ENCODE results near the gene GRAMD4. TPM values are rescaled to one million over a fixed set of nuclear protein-coding genes. Genes with fewer than 3 reads are reported as not detected.

GRAMD4 gene
- total and polyA plus RNA-seq, 2 experiments from 2014 or later, result 21.8 to 31.0 TPM

DNA sequence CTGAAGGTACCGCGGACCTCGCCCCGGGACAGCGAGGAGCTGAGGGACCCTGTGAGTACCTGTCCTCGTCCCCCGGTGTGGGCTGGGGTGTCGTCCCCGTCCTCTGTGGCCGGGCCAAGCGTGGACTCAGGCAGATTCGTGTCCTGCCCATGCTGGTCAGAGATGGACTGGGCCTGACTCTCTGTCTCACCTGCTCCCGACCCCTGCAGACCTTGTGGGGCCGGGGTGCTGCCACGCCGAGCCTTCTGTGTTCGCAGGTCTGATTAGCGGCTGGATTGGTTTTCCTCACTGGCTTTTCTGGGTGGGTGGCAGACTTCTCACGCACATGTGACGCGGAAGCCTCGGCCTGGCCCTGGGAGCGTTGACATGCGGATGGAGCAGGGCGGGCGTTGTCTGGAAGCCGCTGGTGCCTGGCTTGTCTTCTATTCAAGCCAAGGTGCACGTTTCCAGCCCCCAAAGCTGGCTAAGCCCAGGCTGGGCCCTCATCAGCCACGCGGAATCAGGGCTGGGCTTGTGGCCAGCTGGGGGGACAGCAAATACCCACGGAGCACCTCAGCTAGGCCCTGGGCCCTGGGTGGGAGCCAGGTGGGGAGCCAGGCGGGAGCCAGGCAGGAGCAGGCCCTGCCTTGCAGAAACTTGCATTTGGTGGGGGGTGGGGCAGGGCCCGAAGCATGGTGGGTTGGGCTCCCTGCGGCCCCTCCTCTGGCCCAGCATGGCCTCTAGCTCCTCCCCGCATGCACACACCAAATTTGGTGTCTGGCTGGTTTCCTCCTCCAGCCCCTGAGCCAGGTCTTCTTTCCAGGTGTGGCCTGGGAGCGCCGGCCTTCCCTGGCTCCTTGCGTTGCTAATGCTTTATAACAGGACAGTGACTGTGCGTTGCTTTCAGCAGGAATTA, 7.0 kb downstream of the GRAMD4 start:
- WGBS (ENCODE audit: low lambda C conversion rate, missing lambda C conversion rate), result 89% methylated on average over 38 of the region's 39 CpGs
- H3K4me1 ChIP-seq (ENCODE audit: insufficient read depth), result no peaks in the 10 kb centered on the region
- no peaks in the 10 kb centered on the region for H4K20me1 ChIP-seq (ENCODE audit: insufficient read depth, poor library complexity, severe bottlenecking)
- no peak overlapping the region for H2AFZ ChIP-seq
- H3K36me3 ChIP-seq (replicated peaks; ENCODE audit: insufficient read depth, low read depth), result no peaks in the 10 kb centered on the region
- no peak for DNase-seq (ENCODE audit: low spot score)
- H3K27ac ChIP-seq, result no peak overlapping the region
- TF ChIP-seq EZH2phosphoT487 (IDR thresholded peaks at IDR 0.05; ENCODE audit: low read depth, severe bottlenecking, unreplicated experiment) (no peak), EZH2 (IDR thresholded peaks at IDR 0.05; ENCODE audit: borderline replicate concordance) (no peak)
- TF ChIP-seq, protein P1, sequence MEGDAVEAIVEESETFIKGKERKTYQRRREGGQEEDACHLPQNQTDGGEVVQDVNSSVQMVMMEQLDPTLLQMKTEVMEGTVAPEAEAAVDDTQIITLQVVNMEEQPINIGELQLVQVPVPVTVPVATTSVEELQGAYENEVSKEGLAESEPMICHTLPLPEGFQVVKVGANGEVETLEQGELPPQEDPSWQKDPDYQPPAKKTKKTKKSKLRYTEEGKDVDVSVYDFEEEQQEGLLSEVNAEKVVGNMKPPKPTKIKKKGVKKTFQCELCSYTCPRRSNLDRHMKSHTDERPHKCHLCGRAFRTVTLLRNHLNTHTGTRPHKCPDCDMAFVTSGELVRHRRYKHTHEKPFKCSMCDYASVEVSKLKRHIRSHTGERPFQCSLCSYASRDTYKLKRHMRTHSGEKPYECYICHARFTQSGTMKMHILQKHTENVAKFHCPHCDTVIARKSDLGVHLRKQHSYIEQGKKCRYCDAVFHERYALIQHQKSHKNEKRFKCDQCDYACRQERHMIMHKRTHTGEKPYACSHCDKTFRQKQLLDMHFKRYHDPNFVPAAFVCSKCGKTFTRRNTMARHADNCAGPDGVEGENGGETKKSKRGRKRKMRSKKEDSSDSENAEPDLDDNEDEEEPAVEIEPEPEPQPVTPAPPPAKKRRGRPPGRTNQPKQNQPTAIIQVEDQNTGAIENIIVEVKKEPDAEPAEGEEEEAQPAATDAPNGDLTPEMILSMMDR (IDR thresholded peaks at IDR 0.05; ENCODE audit: poor library complexity), result no peak
- no peak overlapping the region for H3K4me3 ChIP-seq
- peaks cover 25% of the 10 kb centered on the region for H3K79me2 ChIP-seq
- no peaks in the 10 kb centered on the region for H3K9me3 ChIP-seq (ENCODE audit: low read depth)
- H3K27me3 ChIP-seq, result no peaks in the 10 kb centered on the region
- H3K9me2 ChIP-seq (replicated peaks; ENCODE audit: insufficient read depth), result no peaks in the 10 kb centered on the region
- H3K4me2 ChIP-seq, result no peak overlapping the region

DNA sequence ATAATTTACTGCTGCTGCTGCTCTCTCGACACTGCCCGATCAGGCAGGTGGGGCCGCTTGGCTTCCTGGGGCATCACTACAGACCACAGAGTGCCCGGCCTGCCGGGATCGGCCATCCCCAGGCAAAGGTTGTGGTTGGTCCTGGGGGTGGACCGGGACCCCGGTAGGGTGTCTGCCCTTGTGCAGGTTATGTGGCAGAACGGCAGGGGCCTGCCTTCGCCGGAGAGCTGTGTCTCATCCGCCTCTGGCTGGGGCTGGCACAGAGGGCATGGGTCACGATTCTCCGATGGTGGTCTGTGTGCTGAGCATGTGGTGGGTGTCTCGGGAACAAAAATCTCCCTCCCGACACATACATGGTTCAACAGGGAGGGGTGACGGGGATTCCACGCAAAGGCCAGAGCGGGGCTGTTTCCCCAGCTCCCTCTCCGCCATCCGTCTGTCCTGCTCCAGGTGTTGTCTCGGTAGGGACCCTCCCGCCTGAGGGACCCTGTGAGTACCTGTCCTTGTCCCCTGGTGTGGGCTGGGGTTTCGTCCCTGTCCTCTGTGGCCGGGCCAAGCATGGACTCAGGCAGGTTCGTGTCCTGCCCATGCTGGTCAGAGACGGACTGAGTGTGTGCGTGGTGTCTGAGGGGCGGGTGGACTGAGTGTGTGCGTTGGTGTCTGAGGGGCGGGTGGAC, 7.8 kb downstream of the GRAMD4 start:
- Histone ChIP-seq H4K20me1 (ENCODE audit: insufficient read depth, poor library complexity, severe bottlenecking) (no peaks in the 10 kb centered on the region), H3K9me3 (ENCODE audit: low read depth) (no peaks in the 10 kb centered on the region), H3K79me2 (peaks cover 20% of the 10 kb centered on the region), H3K9me2 (replicated peaks; ENCODE audit: insufficient read depth) (no peaks in the 10 kb centered on the region), H3K36me3 (replicated peaks; ENCODE audit: insufficient read depth, low read depth) (no peaks in the 10 kb centered on the region), H3K27ac (no peak overlapping the region), H2AFZ (no peak overlapping the region), H3K4me2 (no peak overlapping the region), H3K27me3 (no peaks in the 10 kb centered on the region), H3K4me3 (no peak overlapping the region), H3K4me1 (ENCODE audit: insufficient read depth) (no peaks in the 10 kb centered on the region)
- DNase-seq (ENCODE audit: low spot score), result no peak
- TF ChIP-seq, protein P1 (IDR thresholded peaks at IDR 0.05; ENCODE audit: poor library complexity), result no peak
- TF ChIP-seq EZH2phosphoT487 (IDR thresholded peaks at IDR 0.05; ENCODE audit: low read depth, severe bottlenecking, unreplicated experiment), result no peak
- no peak for TF ChIP-seq EZH2 (IDR thresholded peaks at IDR 0.05; ENCODE audit: borderline replicate concordance)
- 95% methylated on average over 29 of the region's 31 CpGs for WGBS (ENCODE audit: low lambda C conversion rate, missing lambda C conversion rate)

DNA sequence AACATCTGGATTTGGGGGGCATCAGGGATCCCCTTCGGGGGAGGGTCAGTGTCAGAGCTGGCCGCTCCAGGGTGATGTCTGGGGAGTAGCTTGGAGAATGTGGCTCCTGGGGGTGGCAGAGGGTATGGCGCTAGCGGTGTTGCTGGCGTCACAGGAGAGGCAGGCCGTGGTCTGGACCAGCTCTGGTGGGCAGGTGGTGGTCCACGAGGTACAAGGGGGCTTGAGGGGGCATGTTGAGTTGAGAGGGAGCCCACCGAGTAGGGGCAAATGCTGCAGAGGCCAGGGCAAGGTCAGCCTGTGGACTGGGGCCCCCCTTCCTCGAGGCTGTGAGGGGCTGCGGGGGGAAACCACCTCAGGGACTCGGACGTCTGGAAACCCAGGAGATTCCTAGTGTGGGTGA, 8.6 kb downstream of the GRAMD4 start:
- 98% methylated on average over 11 of the region's 12 CpGs for WGBS (ENCODE audit: low lambda C conversion rate, missing lambda C conversion rate)
- Histone ChIP-seq H3K79me2 (peaks cover 19% of the 10 kb centered on the region), H3K4me1 (ENCODE audit: insufficient read depth) (no peaks in the 10 kb centered on the region), H3K27ac (no peak overlapping the region), H3K9me2 (replicated peaks; ENCODE audit: insufficient read depth) (no peaks in the 10 kb centered on the region), H3K27me3 (no peaks in the 10 kb centered on the region), H3K9me3 (ENCODE audit: low read depth) (no peaks in the 10 kb centered on the region), H4K20me1 (ENCODE audit: insufficient read depth, poor library complexity, severe bottlenecking) (no peaks in the 10 kb centered on the region), H3K4me2 (no peak overlapping the region), H3K36me3 (replicated peaks; ENCODE audit: insufficient read depth, low read depth) (no peaks in the 10 kb centered on the region), H2AFZ (no peak overlapping the region), H3K4me3 (no peak overlapping the region)
- TF ChIP-seq, protein P1 (IDR thresholded peaks at IDR 0.05; ENCODE audit: poor library complexity), result no peak
- TF ChIP-seq EZH2 (IDR thresholded peaks at IDR 0.05; ENCODE audit: borderline replicate concordance) (no peak), EZH2phosphoT487 (IDR thresholded peaks at IDR 0.05; ENCODE audit: low read depth, severe bottlenecking, unreplicated experiment) (no peak)
- no peak for DNase-seq (ENCODE audit: low spot score)
